Mesenteric fat pad (tissue), 1 donor: Measurements from ENCODE around the gene DLST. TPM values are rescaled to one million over a fixed set of nuclear protein-coding genes. Genes with fewer than 3 reads are reported as not detected.
"Not testable (repeated sequence)": the region's sequence is repeated elsewhere in the genome, so short reads cannot be mapped to it uniquely, and the experiment has no call there.

ENCODE experiments used
- DNase-seq: peaks from one replicate; pipeline ENCODE4 v3.0.0-alpha.2; 2020; ENCODE audit warnings: low spot score
- total RNA-seq: library from RNA; stranded (reverse); fragmentation: NEBNext Ultra II Directional; extraction: Animal tissue kit (Norgen Biotek cat#: 25700); gene quantifications from one replicate; pipeline ENCODE4 v1.2.1, GENCODE V29; 2021
- donor health status: DM: yes; HTN: yes; CAD: no.

The DLST gene
- total RNA-seq, 1 donor from 2014 or later, result 143 TPM

DNA sequence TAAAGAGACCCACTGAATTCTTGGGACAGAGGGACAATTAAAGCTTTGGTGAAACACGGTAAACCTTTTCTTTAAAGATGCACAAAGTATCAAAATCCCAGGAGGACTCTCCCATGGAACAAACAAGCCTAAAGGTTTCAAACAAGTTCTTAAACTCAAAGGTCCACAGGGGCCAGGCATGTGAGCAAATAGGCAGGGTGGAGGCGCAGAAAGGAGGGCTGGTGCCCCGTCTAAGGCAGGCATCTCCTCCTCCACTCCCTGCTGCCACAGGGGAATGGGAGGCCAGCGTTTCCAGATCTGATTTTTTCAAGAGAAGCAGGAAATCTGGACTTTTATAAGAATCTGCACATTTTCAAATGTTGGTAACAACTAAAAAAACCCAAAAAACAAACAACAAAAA is 33.7 kb downstream of the DLST start:
- no peak for DNase-seq

DNA sequence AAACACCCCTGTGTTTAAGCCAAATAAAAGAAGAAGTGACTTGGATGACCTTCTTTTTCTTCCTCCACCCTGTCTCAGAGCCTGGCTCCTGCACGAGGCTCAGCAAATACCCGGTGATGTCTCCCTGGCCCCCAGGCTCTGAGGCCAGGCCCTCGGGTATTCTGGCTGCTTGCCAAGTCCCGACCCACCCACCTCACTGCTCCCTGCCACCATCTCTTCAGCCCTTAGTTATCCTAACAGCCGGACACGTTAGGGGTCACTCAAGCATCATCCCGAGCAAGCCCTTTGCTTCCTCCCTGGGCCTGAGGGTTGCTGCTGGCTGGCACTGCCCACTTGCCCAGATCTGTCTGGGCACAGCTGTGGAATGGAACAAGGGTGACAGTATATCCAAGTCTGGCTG is 34.1 kb downstream of the DLST start:
- no peak for DNase-seq

DNA sequence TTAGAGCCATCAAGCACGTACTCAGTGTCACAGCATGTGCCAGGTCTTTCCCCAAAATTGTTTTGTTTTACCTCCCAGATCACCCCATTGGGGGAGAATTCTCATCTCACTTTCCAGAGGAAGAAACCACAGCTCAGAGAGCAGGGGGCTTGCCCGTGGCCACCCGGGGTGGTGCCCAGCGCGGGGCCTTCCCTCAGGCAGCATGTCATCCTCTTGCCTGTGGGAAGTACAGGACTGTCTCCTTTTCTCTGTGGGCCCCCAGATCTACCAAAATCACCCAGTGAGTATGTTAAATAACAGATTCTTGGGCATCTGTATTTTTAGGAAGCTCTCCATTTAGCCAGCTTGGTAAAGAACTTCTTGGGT is 35.4 kb downstream of the DLST start:
- no peak for DNase-seq

DNA sequence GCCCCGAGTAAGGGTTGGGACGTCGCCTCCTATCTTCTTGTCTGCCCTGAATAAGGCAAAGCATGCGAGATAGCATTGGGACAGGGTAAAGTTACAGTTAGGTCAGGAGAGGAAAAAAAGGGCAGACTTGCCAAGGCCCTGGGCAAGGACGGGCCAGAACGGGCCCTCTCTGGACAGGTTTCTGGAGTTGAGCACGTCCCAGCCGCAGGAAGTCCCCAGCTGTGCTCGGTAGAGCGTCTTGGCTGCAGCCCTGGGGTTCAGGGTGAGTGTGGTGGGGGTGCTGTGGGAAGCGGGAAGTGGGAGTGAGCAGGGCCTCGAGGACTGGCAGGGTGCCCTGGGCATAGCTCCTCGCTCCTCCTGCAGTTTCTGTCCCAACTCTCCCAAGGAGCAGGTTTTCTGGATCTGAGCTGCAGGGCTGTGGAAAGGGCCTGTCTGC is 35.9 kb downstream of the DLST start:
- no peak for DNase-seq

DNA sequence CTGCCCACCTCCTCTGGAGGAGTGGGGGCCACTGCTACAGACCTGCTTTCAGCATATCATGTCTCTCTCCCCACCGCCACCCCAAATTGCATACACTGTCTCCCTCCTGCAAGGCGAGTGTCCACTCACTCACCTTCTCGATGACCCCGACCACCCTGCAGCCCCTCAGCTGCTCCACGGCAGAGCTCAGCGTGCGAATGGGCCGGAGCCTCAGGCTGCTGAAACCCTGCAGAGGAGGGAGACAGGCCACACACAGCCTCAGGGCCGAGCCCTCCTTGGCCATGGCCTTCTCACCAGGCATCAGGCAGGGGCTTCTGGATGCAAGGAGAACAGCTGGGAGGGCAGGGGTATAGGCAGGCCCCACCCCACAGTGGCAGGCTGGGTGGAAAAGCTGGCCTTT is 36.7 kb downstream of the DLST start:
- DNase-seq, result no peak

DNA sequence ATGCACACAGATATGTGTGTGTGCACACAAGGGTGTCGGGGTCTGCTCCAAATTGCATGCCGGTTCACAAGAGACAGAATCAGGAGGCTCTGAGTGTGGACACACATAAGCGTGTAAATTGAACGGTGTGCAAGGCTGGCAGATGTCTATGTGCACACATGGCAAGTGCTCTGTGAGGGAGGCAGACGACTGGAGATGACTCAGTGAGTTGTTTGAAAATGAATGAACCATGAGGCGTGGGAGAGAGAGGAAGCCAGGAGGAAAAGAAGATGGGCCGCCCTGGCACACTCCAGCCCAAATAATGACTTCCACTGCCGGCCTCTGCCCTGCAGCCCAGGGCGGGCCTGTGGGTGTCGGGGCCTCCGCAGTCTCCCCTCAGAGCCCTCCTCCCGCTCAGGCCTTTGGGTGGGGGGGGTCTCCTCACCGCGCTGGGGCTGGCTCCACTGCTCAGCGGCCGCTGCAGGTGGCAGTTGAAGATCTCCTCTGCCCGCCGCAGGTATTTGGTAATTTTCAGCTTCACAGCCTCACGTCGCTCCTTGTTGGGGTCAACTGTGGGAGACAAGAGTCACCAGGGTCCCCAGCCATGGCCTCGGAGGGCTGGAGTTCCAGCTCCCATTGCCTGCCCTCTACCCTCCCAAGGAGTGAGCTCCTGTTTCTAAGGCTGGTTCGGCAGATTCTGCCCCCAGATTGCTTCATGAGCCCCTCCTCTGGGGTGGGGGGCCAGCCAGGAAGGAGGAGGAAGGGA is 37.9 kb downstream of the DLST start:
- DNase-seq, result peak; percentile 43

DNA sequence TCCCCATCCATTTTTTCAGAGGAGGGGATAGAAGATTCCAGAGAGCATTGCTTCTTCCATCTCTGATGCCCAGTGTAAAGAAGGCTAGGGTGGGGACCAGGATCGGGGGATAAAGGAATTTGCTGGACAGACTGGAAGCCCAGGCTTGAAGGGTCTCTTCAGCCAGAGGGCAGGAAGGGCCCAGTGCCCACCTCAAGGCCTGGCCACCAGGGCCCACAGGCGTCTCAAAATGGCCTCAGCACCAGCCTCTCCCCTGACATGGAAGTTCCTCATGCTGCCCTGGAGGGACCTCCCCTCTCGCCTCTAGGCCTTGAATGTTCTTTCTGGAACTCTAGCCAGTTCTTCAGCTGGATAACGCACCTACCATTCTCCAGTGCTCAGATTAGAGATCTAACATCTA is 38.6 kb downstream of the DLST start:
- no peak for DNase-seq

DNA sequence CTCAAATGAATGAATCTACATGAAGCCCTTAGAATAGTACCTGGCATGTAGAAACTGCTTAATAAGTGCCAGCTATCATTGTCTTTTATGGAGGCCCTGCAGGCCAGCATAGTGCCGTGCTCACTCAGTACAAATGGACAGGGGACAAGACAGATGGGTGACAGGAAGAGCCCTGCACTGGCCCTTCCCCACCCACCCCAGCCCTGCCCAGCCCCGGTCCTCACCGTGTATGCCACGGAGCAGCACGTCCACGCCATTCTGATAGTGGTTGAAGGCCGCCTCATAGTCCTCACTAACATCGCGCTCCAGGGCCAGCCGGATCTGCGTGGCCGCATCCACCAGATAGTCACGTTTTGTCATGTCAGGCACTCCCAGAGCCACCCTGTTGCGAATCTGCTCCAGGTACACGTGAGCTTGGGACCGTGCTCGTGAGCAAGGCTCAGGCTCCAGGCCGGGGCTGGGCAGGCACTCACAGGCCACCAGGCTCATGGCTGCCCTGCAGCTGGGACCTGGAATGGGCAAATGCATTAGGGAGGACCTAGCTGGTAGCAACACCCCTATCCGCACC is 39.4 kb downstream of the DLST start:
- no peak for DNase-seq

DNA sequence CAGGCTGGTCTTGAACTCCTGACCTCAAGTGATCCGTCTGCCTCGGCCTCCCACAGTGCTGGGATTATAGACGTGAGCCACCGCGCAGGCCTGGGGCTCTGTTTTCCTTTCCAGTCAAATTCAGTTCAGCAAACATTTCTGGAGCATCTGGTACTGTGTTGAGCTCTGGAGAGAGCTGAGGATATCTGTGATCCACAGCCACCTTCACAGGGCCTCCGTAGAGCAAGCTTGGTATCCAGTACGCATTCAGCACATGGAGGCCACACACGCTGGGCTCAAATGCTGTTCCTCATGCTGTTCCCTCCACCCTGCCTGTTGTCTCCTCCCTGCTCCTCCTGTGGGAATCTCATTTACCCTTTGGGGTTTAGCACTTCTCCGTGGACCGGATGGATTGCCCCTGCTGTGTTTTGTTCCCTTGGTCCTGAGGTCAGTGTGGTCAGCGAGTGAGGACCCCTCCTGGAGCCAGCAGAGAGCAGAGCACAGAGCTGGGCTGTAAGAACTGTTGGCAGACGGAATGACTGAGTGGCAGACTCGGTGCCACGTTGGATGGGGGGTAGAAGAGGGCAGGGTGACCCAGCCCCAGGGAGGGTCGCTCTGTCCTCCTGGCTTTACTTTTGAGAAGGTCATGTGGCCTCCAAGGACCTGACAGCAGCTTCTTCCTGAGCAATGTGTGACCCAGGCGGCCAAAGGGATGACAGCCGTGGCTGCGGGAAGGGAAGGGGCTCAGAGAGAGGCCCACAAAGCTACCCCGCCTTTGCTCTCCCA is 40.5 kb downstream of the DLST start:
- DNase-seq, result no peak

DNA sequence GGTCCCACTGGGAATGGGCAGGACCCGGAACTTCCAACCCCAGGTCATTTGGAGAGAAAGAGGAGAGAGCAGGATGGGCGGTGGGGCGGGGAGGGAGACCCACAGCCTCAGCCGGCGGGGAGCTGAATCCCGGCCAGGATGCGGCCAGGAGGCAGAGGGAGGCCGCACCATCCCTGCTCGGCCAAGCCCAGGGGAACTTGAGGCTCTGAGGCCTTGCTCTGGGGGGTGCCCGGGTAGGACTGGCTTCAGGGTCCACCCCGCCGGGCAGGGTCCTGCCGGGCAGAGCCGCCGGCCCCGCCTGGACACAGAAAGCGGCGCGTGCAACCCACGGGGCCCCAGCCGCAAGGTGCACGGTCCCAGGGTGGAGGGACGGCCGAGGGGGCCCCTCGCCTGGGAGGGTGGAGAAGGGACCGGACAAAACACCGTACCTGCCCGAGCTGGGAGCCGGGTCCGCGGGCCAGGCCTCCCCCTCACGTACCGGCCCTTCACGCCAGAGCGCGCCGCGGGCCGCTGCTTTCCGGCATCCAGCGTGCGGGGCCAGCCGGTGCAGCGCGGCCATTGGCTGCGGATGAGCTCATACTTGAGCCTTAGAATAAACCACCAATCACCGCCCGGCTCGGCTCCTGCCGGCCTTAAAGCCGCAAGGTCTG is 41.2 kb downstream of the DLST start, which contains the start of gene RPS6KL1:
Gene RPS6KL1 (minus strand): TSS at position 509 of the 650 bp plus-strand sequence. CDS start 1,719 bp downstream, outside the sequence.
- DNase-seq, result no peak

DNA sequence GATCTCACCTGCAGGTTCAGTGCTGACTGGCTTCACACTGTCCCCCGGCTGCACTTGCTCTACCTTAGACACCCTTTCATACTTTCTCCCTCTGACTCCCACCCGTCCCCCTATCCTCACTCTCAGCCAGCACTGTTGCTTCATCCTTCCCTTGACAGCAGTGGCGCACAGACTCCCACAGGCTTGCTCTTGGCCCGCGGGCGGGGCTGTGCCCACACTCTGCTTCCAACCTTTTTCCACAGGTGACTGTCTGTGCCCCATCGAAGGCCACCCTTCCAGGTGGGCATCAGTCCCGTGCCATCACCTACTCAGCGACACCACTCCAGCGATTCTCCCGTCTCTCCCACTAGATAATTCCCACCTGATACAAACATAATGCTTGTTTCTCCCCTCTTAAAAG is 42.3 kb downstream of the DLST start:
- DNase-seq, result no peak

DNA sequence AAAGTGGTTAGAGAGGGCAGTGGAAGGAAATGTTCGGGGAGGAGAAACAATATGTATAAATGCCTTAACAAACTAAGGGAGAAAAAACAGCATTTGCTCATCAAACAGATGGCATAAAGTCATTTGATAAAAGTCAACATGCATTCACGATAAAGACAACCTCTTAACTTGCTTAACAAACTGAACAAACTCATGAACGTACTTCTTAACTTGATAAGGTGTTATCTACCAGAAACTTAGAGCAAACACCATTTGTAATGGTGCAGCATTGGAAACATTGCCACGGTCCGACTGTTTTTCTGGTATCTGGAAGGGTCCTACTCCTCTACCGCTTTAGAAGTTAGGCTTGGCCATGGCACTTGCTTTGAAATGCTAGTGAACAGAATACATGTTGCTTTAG is 45.5 kb downstream of the DLST start:
- DNase-seq, result no peak

DNA sequence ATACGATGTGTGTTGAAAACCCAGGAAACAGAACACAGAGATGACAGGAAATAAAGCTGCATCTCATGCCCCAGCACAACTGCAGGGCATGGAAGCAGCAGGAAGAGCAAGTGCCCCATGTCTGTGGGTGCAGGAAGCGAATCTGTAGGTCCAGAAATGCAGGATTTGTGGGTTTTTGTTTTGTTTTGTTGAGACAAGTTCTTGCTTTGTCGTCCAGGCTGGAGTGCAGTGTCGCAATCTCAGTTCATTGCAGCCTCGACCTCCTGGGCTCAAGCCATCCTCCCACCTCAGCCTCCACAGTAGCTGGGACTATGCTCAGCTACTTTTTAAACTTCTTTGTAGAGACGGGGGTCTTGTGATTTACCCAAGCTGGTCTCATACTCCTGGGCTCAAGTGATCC is 47.5 kb downstream of the DLST start:
- DNase-seq, result no peak

DNA sequence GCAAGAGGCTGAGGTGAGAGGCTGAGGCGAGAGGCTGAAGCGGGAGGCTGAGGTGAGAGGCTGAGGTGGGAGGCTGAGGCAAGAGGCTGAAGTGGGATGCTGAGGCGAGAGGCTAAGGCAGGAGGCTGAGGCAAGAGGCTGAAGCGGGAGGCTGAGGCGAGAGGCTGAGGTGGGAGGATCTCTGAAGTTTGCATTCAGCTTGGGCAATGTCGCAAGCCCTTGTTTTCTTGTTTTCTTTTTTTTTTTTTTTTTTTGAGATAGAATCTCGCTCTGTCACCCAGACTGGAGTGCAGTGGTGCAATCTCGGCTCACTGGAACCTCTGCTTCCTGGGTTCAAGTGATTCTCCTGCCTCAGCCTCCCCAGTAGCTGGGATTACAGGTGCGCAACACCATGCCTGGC is 50.0 kb downstream of the DLST start:
- not testable (repeated sequence) for DNase-seq

DNA sequence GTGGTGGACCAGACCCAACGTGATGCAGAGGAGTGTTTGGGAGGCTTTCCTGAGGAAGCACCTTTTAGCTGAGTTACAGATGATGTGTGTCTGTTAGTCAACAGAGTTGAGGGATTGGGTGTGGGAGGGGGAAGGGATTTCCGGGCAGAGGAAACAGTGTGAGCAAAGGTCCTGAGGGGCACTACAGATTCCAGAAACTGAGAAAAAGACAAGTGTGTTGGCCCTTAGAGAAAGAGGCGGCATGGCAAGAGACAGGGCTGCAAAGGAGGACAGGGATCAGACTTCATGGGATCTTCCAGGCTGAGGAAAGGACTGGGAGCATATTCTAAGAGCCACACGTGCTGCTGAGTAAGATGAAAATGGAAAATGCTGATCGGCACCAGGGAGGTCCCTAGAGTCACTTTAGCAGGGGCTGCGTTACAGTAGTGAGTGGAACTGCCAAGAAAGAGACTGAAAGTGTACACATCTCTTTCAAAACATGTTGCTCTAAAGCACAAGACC is 50.7 kb downstream of the DLST start:
- no peak for DNase-seq

DNA sequence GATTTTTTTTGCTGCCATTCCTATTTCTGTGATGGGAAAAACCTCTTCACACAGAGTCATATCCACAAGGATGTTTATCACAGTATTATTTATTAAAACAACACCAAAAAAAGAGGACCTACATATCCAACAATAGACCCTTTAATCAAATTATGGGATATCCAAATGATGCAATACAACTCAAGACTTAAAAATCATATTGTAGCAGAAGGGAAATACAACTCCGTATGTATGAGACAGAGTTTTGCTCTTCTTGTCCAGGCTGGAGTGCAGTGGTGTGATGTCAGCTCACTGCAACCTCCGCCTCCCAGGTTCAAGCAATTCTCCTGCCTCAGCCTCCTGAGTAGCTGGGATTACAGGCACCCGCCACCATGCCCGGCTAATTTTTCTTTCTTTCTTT is 51.2 kb downstream of the DLST start:
- not testable (repeated sequence) for DNase-seq

DNA sequence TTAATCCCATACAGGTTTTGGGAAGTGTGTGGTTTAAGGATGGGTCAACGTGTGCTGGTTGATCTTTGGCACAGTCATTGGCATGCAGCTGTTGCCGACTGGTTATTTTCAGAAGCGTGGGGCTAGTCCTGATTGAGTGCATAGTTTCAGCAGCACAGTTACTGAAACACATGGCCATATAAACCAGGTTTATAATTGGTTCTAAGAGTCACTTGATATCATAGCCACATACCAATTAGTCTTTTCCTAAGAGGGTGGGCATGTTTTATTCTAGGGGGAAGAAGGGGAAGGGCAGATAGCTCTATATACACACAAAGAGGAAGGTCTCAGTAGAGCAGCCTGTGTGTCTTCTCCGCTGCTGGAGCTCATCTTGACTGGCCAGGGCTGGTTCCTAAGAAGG is 52.3 kb downstream of the DLST start:
- no peak for DNase-seq

DNA sequence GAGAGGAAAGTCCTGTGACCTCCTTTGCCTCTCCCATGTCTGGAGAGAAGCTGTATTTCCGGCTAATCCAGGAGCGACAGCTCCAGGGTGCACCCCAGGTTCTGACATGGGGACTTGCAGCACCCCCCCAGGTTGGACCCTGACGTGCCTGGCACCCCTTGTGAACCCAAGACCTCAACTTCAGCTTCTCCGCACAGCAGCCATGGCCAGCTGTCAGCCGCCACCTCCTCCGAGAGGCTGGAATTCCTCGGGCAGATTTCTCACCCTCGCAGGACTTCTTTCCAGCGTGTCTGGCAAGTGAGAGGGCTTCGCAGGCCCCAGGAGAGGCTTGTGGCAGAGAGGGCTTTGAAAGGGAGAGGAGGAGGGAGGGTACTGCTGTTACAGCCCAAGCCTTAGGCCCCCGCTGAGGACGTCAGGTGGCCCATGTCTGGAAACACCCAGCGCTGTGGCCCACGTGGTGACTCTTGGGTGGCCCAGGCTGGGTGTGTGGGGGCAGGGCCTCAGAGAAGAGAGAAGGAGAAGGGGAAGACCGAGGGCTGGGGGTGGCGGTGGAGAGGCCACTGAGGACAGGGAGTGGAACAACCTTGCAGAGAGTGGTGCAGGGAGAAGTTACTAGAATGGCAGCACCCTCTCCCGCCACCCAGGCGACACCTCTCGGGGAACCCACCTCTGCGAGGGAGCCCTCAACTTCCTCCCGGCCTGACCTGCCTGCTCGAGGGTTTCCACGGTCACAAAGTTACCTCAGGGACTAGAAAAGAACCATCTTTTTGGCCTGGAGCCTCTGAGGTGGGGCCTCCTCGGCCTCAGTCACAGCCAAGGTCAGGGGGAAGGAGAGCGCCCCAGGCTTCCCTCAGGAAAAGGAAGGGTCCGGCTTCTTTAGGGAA is 53.0 kb downstream of the DLST start:
- DNase-seq, result no peak

DNA sequence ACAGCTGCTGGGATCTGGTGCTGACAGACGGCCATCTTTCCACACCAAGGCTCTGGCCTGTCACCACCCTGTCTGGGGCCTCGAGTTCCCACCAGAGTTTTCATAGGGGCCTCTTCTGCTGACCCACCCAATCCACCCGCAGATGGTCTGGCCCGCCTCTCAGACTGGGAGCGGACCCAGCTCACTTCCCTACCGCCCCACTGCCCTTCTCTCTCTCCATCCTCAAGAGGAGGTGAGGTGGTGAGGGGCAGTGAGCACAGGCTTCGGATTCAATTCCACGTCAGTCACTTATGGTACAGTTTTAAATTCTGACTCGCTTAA is 53.6 kb downstream of the DLST start:
- no peak for DNase-seq

DNA sequence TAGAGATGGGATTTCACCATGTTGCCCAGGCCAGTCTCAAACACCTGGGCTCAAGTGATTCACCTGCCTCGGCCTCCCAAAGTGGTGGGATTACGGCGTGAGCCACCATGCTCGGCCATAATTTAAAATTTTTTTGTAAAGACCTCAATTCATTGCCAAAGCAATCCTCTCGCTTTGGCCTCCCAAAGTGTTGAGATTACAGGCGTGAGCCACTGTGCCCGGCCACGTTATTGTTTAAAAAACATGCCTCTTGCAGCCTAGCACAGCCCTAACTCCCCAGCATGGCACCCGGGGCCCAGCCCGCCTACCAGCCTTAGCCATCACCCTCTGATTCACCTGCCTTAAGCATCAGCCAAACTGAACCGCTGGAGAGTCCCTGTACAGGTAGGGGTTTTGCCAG is 54.4 kb downstream of the DLST start:
- DNase-seq, result no peak

DNA sequence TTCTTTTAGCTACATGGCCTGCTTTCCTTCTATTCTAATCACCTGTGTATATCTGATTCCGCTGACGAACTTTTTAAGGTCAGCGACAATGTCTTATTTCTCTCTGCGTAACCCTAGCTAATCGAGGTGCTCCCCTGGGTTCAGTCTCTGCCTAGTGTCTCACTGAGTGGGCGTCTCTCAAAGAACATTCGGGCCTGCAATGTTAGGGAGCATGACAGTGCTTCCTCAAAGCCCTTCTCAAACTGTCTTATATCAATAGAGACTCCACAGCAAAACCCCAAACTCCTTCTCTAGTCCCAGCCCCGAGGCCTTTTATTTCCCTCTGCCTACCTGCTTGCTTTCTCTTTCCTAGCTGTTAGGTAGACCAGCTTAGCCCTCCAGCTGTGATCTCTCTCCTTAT is 55.0 kb downstream of the DLST start:
- DNase-seq, result no peak
